GM21825 (cell line): ENCODE data around the gene DCUN1D2.

Source experiments
- ATAC-seq: cut with Tn5 transposase; IDR thresholded peaks from one replicate; pipeline ENCODE4 v1.9.1; 2021; ENCODE audit warnings: mild to moderate bottlenecking, moderate library complexity; ENCODE audit not compliant: unreplicated experiment

Gene DCUN1D2

GRCh38 chr13:113427562-113428468 is 62.7 kb downstream of the DCUN1D2 start:
- no peak for ATAC-seq

- no peak for ATAC-seq
These were observed 63.9 kb downstream of the DCUN1D2 start for GRCh38 chr13:113426591-113426986.

GRCh38 chr13:113425941-113426590 is 64.4 kb downstream of the DCUN1D2 start:
- ATAC-seq: no peak

GRCh38 chr13:113423520-113424163 is 66.9 kb downstream of the DCUN1D2 start:
- no peak for ATAC-seq

GRCh38 chr13:113422807-113423519 is 67.5 kb downstream of the DCUN1D2 start:
- ATAC-seq: no peak

GRCh38 chr13:113421673-113422270 is 68.7 kb downstream of the DCUN1D2 start:
- ATAC-seq: no peak

- no peak for ATAC-seq
These were observed 69.5 kb downstream of the DCUN1D2 start for GRCh38 chr13:113420833-113421600.

- ATAC-seq: no peak
These were observed 70.3 kb downstream of the DCUN1D2 start for GRCh38 chr13:113420232-113420631.

GRCh38 chr13:113419531-113420193 is 70.8 kb downstream of the DCUN1D2 start:
- ATAC-seq: no peak

GRCh38 chr13:113418722-113419049 is 71.8 kb downstream of the DCUN1D2 start:
- ATAC-seq: no peak

- ATAC-seq: no peak
These were observed 72.4 kb downstream of the DCUN1D2 start for GRCh38 chr13:113417836-113418721.

GRCh38 chr13:113417008-113417751 is 73.3 kb downstream of the DCUN1D2 start:
- ATAC-seq: no peak

GRCh38 chr13:113415825-113416224 is 74.7 kb downstream of the DCUN1D2 start:
- ATAC-seq: no peak

GRCh38 chr13:113415032-113415431 is 75.5 kb downstream of the DCUN1D2 start:
- ATAC-seq: no peak

- no peak for ATAC-seq
These were observed 76.2 kb downstream of the DCUN1D2 start for GRCh38 chr13:113414335-113414734.

GRCh38 chr13:113413898-113414282 is 76.6 kb downstream of the DCUN1D2 start:
- ATAC-seq: no peak

- ATAC-seq: no peak
These were observed 77.2 kb downstream of the DCUN1D2 start for GRCh38 chr13:113413178-113413897.
